HepG2 (cell line): ENCODE results near the gene CHST11.

Source experiments
- GATAD2A ChIP-seq: IDR thresholded peaks from 2 replicates; pipeline ENCODE4 v1.6.1; 2016
- MZF1 ChIP-seq: sonication (generic); formaldehyde crosslinking; IDR thresholded peaks from 2 replicates; pipeline ENCODE4 v1.8.1; 2023; ENCODE audit warnings: mild to moderate bottlenecking, missing genetic modification reagents, borderline replicate concordance
- PHB2 ChIP-seq: fragments of 450-650 bp; IDR thresholded peaks from 2 replicates; pipeline ENCODE4 v1.6.1; 2018; ENCODE audit not compliant: partially characterized antibody
- POLR2AphosphoS5 ChIP-seq: IDR thresholded peaks from 2 replicates; pipeline ENCODE4 v1.6.1; 2012; ENCODE audit warnings: low read depth, low read length
- RFX1 ChIP-seq: fragments of 450-650 bp; IDR thresholded peaks from 2 replicates; pipeline ENCODE4 v1.6.1; 2017
- RNF2 ChIP-seq: fragments of 450-650 bp; conservative IDR thresholded peaks from 2 replicates; pipeline ENCODE4 v1.6.1; 2016; ENCODE audit warnings: low read depth
- SMC3 ChIP-seq: IDR thresholded peaks from 2 replicates; pipeline ENCODE4 v1.6.1; 2011; ENCODE audit warnings: low read length, improper control_type of control experiment
- TARDBP ChIP-seq: sonication (generic); formaldehyde crosslinking; IDR thresholded peaks from 2 replicates; pipeline ENCODE4 v1.8.0; 2022; ENCODE audit warnings: mild to moderate bottlenecking, missing genetic modification reagents
- YY1 ChIP-seq: IDR thresholded peaks from 2 replicates; pipeline ENCODE4 v1.6.1; 2011; ENCODE audit warnings: low read length, low read depth, moderate library complexity, mild to moderate bottlenecking; ENCODE audit not compliant: insufficient read depth, insufficient replicate concordance
- ZBTB7A ChIP-seq: sonication (generic); formaldehyde crosslinking; IDR thresholded peaks from 2 replicates; pipeline ENCODE4 v1.8.0; 2022; ENCODE audit warnings: mild to moderate bottlenecking, missing genetic modification reagents
- TF ChIP-seq, protein P1 (sequence below): sonication (generic); formaldehyde crosslinking; IDR thresholded peaks from 2 replicates; pipeline ENCODE4 v1.4.0; 2020; ENCODE audit warnings: missing genetic modification reagents
- TF ChIP-seq, protein P2 (sequence below), 2 experiments: IDR thresholded peaks; 2 replicates each; pipeline ENCODE4 v1.6.1; 2011 to 2012; ENCODE audit warnings: low read length in 2 of 2, borderline replicate concordance in 1 of 2, low read depth in 1 of 2, mild to moderate bottlenecking in 1 of 2, moderate library complexity in 1 of 2
- TF ChIP-seq, protein P3 (sequence below): sonication (generic); formaldehyde crosslinking; IDR thresholded peaks from 2 replicates; pipeline ENCODE4 v1.5.0; 2020; ENCODE audit warnings: mild to moderate bottlenecking, missing genetic modification reagents, moderate library complexity
- TF ChIP-seq, protein P4 (sequence below): sonication (generic); formaldehyde crosslinking; IDR thresholded peaks from 2 replicates; pipeline ENCODE4 v1.4.0; 2020; ENCODE audit warnings: missing genetic modification reagents, borderline replicate concordance

DNA sequence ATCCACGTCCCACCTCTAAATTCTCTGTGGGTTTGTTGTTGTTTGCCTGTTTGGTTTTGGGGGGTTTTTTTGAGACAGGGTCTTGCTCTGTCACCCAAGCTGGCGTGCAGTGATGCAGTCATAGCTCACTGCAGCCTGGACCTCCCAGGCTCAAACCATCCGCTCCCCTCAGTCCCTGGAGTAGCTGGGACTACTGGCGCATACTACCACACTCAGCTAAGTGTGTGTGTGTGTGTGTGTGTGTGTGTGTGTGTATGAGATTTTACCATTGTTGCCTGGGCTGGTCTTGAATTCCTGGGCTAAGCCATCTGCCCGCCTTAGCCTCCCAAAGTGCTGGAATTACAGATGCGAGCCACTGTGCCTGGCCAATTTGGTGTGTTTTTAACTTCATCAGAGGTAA is 265.2 kb downstream of the CHST11 start:
- TF ChIP-seq RNF2 (no peak), POLR2AphosphoS5 (no peak), YY1 (no peak), RFX1 (no peak), SMC3 (no peak), GATAD2A (CRISPR knock-in tag) (no peak), MZF1 (CRISPR knock-in tag) (no peak), PHB2 (no peak), TARDBP (CRISPR knock-in tag) (no peak), ZBTB7A (CRISPR knock-in tag) (no peak)
- TF ChIP-seq, protein P1, sequence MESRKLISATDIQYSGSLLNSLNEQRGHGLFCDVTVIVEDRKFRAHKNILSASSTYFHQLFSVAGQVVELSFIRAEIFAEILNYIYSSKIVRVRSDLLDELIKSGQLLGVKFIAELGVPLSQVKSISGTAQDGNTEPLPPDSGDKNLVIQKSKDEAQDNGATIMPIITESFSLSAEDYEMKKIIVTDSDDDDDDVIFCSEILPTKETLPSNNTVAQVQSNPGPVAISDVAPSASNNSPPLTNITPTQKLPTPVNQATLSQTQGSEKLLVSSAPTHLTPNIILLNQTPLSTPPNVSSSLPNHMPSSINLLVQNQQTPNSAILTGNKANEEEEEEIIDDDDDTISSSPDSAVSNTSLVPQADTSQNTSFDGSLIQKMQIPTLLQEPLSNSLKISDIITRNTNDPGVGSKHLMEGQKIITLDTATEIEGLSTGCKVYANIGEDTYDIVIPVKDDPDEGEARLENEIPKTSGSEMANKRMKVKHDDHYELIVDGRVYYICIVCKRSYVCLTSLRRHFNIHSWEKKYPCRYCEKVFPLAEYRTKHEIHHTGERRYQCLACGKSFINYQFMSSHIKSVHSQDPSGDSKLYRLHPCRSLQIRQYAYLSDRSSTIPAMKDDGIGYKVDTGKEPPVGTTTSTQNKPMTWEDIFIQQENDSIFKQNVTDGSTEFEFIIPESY = no peak
- TF ChIP-seq, protein P2, sequence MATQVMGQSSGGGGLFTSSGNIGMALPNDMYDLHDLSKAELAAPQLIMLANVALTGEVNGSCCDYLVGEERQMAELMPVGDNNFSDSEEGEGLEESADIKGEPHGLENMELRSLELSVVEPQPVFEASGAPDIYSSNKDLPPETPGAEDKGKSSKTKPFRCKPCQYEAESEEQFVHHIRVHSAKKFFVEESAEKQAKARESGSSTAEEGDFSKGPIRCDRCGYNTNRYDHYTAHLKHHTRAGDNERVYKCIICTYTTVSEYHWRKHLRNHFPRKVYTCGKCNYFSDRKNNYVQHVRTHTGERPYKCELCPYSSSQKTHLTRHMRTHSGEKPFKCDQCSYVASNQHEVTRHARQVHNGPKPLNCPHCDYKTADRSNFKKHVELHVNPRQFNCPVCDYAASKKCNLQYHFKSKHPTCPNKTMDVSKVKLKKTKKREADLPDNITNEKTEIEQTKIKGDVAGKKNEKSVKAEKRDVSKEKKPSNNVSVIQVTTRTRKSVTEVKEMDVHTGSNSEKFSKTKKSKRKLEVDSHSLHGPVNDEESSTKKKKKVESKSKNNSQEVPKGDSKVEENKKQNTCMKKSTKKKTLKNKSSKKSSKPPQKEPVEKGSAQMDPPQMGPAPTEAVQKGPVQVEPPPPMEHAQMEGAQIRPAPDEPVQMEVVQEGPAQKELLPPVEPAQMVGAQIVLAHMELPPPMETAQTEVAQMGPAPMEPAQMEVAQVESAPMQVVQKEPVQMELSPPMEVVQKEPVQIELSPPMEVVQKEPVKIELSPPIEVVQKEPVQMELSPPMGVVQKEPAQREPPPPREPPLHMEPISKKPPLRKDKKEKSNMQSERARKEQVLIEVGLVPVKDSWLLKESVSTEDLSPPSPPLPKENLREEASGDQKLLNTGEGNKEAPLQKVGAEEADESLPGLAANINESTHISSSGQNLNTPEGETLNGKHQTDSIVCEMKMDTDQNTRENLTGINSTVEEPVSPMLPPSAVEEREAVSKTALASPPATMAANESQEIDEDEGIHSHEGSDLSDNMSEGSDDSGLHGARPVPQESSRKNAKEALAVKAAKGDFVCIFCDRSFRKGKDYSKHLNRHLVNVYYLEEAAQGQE (IDR thresholded peaks at IDR 0.05; ENCODE audit: borderline replicate concordance in 1 of 2, low read depth in 1 of 2, low read length in 2 of 2) = no peak
- TF ChIP-seq, protein P3, sequence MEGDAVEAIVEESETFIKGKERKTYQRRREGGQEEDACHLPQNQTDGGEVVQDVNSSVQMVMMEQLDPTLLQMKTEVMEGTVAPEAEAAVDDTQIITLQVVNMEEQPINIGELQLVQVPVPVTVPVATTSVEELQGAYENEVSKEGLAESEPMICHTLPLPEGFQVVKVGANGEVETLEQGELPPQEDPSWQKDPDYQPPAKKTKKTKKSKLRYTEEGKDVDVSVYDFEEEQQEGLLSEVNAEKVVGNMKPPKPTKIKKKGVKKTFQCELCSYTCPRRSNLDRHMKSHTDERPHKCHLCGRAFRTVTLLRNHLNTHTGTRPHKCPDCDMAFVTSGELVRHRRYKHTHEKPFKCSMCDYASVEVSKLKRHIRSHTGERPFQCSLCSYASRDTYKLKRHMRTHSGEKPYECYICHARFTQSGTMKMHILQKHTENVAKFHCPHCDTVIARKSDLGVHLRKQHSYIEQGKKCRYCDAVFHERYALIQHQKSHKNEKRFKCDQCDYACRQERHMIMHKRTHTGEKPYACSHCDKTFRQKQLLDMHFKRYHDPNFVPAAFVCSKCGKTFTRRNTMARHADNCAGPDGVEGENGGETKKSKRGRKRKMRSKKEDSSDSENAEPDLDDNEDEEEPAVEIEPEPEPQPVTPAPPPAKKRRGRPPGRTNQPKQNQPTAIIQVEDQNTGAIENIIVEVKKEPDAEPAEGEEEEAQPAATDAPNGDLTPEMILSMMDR (CRISPR knock-in tag) = no peak
- TF ChIP-seq, protein P4, sequence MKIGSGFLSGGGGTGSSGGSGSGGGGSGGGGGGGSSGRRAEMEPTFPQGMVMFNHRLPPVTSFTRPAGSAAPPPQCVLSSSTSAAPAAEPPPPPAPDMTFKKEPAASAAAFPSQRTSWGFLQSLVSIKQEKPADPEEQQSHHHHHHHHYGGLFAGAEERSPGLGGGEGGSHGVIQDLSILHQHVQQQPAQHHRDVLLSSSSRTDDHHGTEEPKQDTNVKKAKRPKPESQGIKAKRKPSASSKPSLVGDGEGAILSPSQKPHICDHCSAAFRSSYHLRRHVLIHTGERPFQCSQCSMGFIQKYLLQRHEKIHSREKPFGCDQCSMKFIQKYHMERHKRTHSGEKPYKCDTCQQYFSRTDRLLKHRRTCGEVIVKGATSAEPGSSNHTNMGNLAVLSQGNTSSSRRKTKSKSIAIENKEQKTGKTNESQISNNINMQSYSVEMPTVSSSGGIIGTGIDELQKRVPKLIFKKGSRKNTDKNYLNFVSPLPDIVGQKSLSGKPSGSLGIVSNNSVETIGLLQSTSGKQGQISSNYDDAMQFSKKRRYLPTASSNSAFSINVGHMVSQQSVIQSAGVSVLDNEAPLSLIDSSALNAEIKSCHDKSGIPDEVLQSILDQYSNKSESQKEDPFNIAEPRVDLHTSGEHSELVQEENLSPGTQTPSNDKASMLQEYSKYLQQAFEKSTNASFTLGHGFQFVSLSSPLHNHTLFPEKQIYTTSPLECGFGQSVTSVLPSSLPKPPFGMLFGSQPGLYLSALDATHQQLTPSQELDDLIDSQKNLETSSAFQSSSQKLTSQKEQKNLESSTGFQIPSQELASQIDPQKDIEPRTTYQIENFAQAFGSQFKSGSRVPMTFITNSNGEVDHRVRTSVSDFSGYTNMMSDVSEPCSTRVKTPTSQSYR (CRISPR knock-in tag) = no peak
